Loucy (cell line): ENCODE results near the gene DAD1.

Source experiments
- EZH2phosphoT487 ChIP-seq: fragments of 200-600 bp; IDR thresholded peaks from 2 replicates; pipeline ENCODE4 v1.6.1; 2018; ENCODE audit warnings: antibody characterized with exemption, mild to moderate bottlenecking, moderate library complexity, borderline replicate concordance
- TF ChIP-seq, protein P1 (sequence below): fragments of 200-600 bp; sonication (generic); conservative IDR thresholded peaks from 2 replicates; pipeline ENCODE4 v1.5.1; 2014; ENCODE audit warnings: mild to moderate bottlenecking, antibody characterized with exemption, low read length

GRCh38 chr14:22555384-22556011 lies 33.5 kb downstream of the DAD1 start:
- TF ChIP-seq, protein P1, sequence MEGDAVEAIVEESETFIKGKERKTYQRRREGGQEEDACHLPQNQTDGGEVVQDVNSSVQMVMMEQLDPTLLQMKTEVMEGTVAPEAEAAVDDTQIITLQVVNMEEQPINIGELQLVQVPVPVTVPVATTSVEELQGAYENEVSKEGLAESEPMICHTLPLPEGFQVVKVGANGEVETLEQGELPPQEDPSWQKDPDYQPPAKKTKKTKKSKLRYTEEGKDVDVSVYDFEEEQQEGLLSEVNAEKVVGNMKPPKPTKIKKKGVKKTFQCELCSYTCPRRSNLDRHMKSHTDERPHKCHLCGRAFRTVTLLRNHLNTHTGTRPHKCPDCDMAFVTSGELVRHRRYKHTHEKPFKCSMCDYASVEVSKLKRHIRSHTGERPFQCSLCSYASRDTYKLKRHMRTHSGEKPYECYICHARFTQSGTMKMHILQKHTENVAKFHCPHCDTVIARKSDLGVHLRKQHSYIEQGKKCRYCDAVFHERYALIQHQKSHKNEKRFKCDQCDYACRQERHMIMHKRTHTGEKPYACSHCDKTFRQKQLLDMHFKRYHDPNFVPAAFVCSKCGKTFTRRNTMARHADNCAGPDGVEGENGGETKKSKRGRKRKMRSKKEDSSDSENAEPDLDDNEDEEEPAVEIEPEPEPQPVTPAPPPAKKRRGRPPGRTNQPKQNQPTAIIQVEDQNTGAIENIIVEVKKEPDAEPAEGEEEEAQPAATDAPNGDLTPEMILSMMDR, result no peak
- TF ChIP-seq EZH2phosphoT487, result no peak
